ENCODE measurements around the gene CCER1.

The CCER1 gene

DNA sequence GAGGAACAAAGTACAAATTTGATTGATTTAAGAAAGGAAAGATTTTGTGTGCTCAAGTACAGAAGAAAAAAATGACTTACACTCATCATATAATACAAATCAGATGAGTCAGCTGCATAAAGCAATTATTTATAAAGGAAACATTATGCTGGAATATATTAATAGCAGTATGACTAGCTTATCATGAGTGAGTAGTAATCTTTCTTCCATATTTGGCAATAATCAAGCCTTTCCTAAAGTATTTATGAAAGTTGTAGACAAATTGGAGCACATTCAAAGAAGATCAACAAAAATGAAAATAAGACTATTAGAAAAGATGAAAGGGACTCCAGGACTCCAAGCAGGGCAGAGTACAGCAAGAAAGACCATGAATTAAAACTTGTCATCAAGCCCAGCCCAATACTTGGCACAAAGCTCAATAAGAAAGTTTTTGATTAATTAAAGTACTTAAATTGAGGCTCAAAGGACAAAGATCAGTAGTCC is 32.8 kb downstream of the CCER1 start:
- H3K27ac ChIP-seq (ENCODE audit: low read depth, low read length) = no peak overlapping the region
- H3K9ac ChIP-seq (ENCODE audit: low read length) = no peak overlapping the region

DNA sequence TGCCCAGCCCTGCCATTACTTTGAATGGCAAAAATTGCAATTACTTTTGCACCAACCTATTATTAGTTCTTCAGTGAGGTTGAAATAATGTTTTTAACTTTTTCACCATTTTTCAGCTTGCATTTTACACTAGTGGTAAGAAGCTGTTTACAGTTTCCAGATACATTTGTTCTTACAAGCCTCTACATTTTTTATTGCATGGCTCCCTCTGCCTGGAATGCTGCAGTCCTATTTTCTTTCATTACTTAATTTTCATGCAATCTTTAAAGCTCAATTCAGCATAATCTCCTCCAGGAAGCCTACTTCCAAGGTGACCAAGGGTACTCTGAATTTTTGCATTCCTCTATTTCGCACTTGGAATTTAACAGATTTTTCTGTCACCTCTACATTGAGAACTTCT is 33.4 kb downstream of the CCER1 start:
- H3K27ac ChIP-seq (ENCODE audit: low read depth, low read length) = no peak overlapping the region
- no peak overlapping the region for H3K4me3 ChIP-seq (ENCODE audit: low read depth, low read length)
- H3K27me3 ChIP-seq (ENCODE audit: control insufficient read depth, insufficient read depth, low read length) = peaks cover 3% of the 10 kb centered on the region; the same call in 1 of the 2 replicates
- no peaks in the 10 kb centered on the region for H3K9me3 ChIP-seq (ENCODE audit: control insufficient read depth, insufficient read depth, low read depth, low read length)
- H3K36me3 ChIP-seq (ENCODE audit: control insufficient read depth, insufficient read depth, low read length) = no peaks in the 10 kb centered on the region
- H3K4me1 ChIP-seq (ENCODE audit: control insufficient read depth, insufficient read depth, low read length) = no peaks in the 10 kb centered on the region
- H3K9ac ChIP-seq (ENCODE audit: low read length) = no peak overlapping the region

More for the DNA sequence above, 32.8 kb downstream of the CCER1 start:
- H3K36me3 ChIP-seq (ENCODE audit: control insufficient read depth, insufficient read depth, low read length) = no peaks in the 10 kb centered on the region
- peaks cover 3% of the 10 kb centered on the region; the same call in 1 of the 2 replicates for H3K27me3 ChIP-seq (ENCODE audit: control insufficient read depth, insufficient read depth, low read length)
- H3K9me3 ChIP-seq (ENCODE audit: control insufficient read depth, insufficient read depth, low read depth, low read length) = no peaks in the 10 kb centered on the region
- no peaks in the 10 kb centered on the region for H3K4me1 ChIP-seq (ENCODE audit: control insufficient read depth, insufficient read depth, low read length)
- H3K4me3 ChIP-seq (ENCODE audit: low read depth, low read length) = no peak overlapping the region

DNA sequence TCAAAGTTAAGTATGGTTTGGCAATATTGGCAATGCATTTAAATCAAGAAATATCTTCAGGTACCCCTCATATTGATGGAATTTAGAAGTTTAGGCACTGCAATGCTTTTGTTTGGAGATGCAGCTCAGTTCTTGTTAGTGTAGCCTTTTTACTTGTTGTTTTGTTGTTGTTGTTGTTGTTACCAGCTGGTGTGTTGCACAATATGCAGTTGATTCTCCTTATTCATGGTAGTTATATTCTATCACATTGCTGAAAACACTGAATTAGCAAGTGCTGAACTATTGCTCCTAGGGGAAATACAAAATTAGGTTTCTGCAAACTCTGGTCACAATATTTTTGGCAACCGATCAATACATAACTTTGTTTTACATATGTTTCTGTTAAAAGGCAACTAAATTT is 34.8 kb downstream of the CCER1 start:
- Histone ChIP-seq H3K27ac (ENCODE audit: low read depth, low read length) (no peak overlapping the region), H3K9me3 (ENCODE audit: control insufficient read depth, insufficient read depth, low read depth, low read length) (no peaks in the 10 kb centered on the region), H3K4me3 (ENCODE audit: low read depth, low read length) (no peak overlapping the region), H3K4me1 (ENCODE audit: control insufficient read depth, insufficient read depth, low read length) (no peaks in the 10 kb centered on the region), H3K36me3 (ENCODE audit: control insufficient read depth, insufficient read depth, low read length) (no peaks in the 10 kb centered on the region), H3K9ac (ENCODE audit: low read length) (no peak overlapping the region), H3K27me3 (ENCODE audit: control insufficient read depth, insufficient read depth, low read length) (peaks cover 3% of the 10 kb centered on the region; the same call in 1 of the 2 replicates)

DNA sequence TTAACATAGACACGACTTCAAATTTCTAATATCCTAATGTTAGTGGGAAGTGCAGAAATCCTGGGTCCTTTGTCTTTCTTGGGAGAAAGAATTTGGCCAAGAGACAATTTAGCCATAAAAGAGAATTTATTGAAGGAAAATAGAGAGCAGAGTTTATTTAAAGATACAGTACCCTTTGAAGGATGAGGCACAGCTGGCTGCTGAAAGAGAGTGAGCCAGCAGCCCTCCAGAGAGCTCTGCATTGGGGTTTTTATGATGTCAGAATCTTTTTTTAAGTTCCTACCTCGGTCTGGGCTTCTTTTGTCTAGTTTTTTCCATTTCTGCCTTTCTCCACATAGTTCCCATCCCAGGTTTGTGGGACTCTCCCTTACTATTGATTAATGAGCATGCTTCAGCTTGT is 37.5 kb downstream of the CCER1 start:
- no peak overlapping the region for H3K27ac ChIP-seq (ENCODE audit: low read depth, low read length)
- no peaks in the 10 kb centered on the region for H3K27me3 ChIP-seq (ENCODE audit: control insufficient read depth, insufficient read depth, low read length)
- H3K4me3 ChIP-seq (ENCODE audit: low read depth, low read length) = no peak overlapping the region
- no peaks in the 10 kb centered on the region for H3K36me3 ChIP-seq (ENCODE audit: control insufficient read depth, insufficient read depth, low read length)
- H3K9ac ChIP-seq (ENCODE audit: low read length) = no peak overlapping the region
- H3K4me1 ChIP-seq (ENCODE audit: control insufficient read depth, insufficient read depth, low read length) = no peaks in the 10 kb centered on the region
- H3K9me3 ChIP-seq (ENCODE audit: control insufficient read depth, insufficient read depth, low read depth, low read length) = 0 out of 2 replicates have a peak, but pooled peaks cover 2% of the 10 kb centered on the region

DNA sequence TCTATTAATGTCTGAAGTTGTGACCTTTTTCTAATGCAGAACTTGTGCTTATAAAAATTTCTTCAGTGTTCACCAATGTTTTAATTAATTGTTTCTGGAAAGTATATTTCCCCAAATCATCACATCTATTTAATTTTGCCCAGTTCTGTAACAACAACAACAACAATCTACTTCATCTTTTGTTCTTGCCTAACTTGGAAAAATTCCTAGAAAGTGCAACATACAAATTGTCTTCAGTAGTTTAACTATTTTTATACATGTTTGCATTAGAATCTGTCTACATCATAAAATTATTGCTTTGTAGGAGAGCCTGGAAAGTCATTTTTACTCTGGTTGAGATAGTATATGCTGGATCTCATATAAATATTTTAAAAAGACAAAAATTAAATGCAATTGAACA is 38.5 kb downstream of the CCER1 start:
- no peaks in the 10 kb centered on the region for H3K27me3 ChIP-seq (ENCODE audit: control insufficient read depth, insufficient read depth, low read length)
- H3K9me3 ChIP-seq (ENCODE audit: control insufficient read depth, insufficient read depth, low read depth, low read length) = 0 out of 2 replicates have a peak, but pooled peaks cover 2% of the 10 kb centered on the region
- no peaks in the 10 kb centered on the region for H3K4me1 ChIP-seq (ENCODE audit: control insufficient read depth, insufficient read depth, low read length)
- H3K27ac ChIP-seq (ENCODE audit: low read depth, low read length) = no peak overlapping the region
- H3K4me3 ChIP-seq (ENCODE audit: low read depth, low read length) = no peak overlapping the region
- H3K9ac ChIP-seq (ENCODE audit: low read length) = no peak overlapping the region
- no peaks in the 10 kb centered on the region for H3K36me3 ChIP-seq (ENCODE audit: control insufficient read depth, insufficient read depth, low read length)

DNA sequence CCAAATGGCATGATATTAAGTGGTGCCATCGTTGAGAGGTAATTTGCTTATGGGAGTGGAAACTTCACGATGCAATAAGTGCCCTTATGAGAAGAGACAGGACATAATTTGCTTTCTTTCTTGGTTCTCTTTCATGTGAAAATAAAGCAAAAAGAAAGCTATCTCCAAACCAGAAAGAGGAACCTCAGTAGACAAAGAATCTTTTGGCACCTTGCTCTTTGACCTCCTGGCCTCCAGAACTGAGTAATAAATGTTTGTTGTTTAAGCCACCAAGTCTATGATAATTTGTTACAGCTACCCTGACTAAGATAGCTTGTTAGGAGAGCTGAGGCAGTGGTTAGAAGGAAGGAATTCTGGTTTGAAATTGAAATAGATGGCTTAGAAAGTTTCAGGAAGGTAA is 39.6 kb downstream of the CCER1 start:
- Histone ChIP-seq H3K4me1 (ENCODE audit: control insufficient read depth, insufficient read depth, low read length) (no peaks in the 10 kb centered on the region), H3K27me3 (ENCODE audit: control insufficient read depth, insufficient read depth, low read length) (no peaks in the 10 kb centered on the region), H3K27ac (ENCODE audit: low read depth, low read length) (no peak overlapping the region), H3K36me3 (ENCODE audit: control insufficient read depth, insufficient read depth, low read length) (no peaks in the 10 kb centered on the region), H3K9ac (ENCODE audit: low read length) (no peak overlapping the region), H3K9me3 (ENCODE audit: control insufficient read depth, insufficient read depth, low read depth, low read length) (0 out of 2 replicates have a peak, but pooled peaks cover 2% of the 10 kb centered on the region), H3K4me3 (ENCODE audit: low read depth, low read length) (no peak overlapping the region)

DNA sequence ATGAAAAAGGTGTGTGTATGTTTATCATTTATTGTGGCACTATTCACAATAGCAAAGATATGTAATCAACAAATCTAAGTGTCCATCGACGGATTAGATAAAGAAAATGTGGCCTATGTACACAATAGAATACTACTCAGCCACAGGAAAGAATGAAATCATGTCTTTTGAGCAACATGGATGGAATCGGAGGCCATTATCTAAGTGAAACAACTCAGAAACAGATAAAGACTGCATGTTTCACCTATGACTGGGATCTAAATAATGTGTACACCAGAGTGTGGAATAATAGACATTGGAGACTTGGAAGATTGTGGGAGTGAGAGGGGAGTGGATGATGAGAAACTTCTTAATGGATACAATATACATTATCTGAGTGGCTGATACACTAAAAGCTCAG is 44.0 kb downstream of the CCER1 start:
- Histone ChIP-seq H3K4me3 (ENCODE audit: low read depth, low read length) (no peak overlapping the region), H3K27me3 (ENCODE audit: control insufficient read depth, insufficient read depth, low read length) (no peaks in the 10 kb centered on the region), H3K9me3 (ENCODE audit: control insufficient read depth, insufficient read depth, low read depth, low read length) (0 out of 2 replicates have a peak, but pooled peaks cover 2% of the 10 kb centered on the region), H3K9ac (ENCODE audit: low read length) (no peak overlapping the region), H3K27ac (ENCODE audit: low read depth, low read length) (no peak overlapping the region), H3K4me1 (ENCODE audit: control insufficient read depth, insufficient read depth, low read length) (no peaks in the 10 kb centered on the region), H3K36me3 (ENCODE audit: control insufficient read depth, insufficient read depth, low read length) (no peaks in the 10 kb centered on the region)

DNA sequence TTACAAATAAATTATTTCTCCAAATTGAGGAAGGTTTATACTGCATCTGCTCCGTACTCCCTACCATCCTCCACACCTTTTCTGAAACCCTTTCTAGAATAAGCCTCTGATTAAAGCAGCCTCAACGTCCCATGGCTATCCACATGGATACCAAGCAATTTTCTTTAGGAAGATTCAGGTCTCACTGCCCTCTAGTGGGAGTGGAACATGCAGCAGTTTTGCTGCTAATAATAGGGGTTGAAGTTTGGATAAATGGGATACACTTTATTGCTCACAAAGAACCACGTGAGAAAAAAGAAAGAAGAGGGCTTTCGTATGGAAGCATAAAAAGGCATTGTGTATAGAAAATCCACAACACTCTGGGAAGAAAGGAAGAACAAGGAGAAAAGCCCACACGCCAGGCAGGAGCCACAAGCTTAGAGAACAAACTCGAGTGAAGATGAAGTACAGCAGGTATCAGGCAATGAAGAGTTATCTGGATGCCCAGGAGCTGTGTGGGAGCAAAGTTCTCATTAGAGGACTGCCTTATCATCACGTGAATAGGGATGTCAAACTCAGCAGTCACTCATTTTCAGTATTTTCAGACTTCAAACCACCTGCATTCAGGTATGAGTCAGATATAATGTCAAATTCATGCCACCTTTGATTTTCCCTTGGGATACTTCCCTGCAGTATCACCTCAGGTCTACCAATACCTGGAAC is 45.8 kb downstream of the CCER1 start:
- Histone ChIP-seq H3K9me3 (ENCODE audit: control insufficient read depth, insufficient read depth, low read depth, low read length) (0 out of 2 replicates have a peak, but pooled peaks cover 2% of the 10 kb centered on the region), H3K27me3 (ENCODE audit: control insufficient read depth, insufficient read depth, low read length) (no peaks in the 10 kb centered on the region), H3K4me3 (ENCODE audit: low read depth, low read length) (no peak overlapping the region), H3K9ac (ENCODE audit: low read length) (no peak overlapping the region), H3K4me1 (ENCODE audit: control insufficient read depth, insufficient read depth, low read length) (no peaks in the 10 kb centered on the region), H3K36me3 (ENCODE audit: control insufficient read depth, insufficient read depth, low read length) (no peaks in the 10 kb centered on the region), H3K27ac (ENCODE audit: low read depth, low read length) (no peak overlapping the region)

DNA sequence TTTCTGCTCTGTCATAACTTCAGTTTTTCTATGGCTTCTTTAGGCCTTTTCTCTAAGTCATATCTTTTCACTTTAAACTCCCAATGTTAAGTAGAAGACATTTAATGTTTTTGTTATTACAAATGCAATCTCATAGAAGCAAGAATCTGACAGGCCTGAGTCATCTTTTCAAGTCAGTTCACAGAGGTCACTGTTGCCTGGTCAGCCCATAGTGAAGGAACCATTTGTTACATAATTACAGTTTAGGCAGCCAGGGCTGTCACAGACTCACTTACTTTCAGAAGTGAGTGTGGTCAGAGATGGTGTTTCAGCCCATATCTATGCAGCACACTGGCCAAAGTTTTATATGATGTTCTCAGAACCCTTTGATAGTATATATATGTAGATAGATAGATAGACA is 46.5 kb downstream of the CCER1 start:
- Histone ChIP-seq H3K4me3 (ENCODE audit: low read depth, low read length) (no peak overlapping the region), H3K9ac (ENCODE audit: low read length) (no peak overlapping the region), H3K9me3 (ENCODE audit: control insufficient read depth, insufficient read depth, low read depth, low read length) (no peaks in the 10 kb centered on the region), H3K36me3 (ENCODE audit: control insufficient read depth, insufficient read depth, low read length) (no peaks in the 10 kb centered on the region), H3K27ac (ENCODE audit: low read depth, low read length) (no peak overlapping the region), H3K4me1 (ENCODE audit: control insufficient read depth, insufficient read depth, low read length) (no peaks in the 10 kb centered on the region), H3K27me3 (ENCODE audit: control insufficient read depth, insufficient read depth, low read length) (no peaks in the 10 kb centered on the region)

DNA sequence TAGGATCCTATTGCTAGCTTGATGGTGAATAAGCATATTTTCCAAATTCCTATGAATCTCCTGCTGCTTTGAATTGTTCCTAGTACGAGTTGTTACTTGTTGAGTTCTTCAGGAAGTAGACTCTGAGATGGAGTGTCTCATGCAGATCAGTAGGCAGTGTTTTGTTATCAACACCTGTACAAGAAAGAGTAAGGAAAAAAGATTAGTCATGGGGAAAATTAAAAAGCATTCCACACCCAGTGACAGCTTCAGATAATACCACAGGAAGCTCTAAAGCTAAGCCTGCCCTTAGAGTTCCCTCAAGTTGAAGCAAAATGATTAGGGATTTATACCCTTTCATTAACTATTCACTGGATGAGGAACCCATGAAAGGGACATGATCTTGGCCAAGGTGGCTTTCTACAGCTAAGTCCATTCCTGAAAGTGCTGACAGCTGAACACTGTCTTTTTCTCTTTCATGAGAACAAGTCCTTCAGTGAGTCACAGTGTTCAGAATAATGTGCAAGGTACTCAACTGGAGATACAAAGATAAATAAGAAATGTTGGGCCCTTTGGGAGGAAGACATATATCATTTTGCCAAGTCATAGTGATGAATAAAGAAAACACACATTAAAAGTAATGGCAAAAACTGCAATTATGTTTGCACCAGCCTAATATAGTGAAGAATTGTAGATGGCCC is 49.1 kb downstream of the CCER1 start:
- Histone ChIP-seq H3K4me3 (ENCODE audit: low read depth, low read length) (no peak overlapping the region), H3K36me3 (ENCODE audit: control insufficient read depth, insufficient read depth, low read length) (no peaks in the 10 kb centered on the region), H3K9me3 (ENCODE audit: control insufficient read depth, insufficient read depth, low read depth, low read length) (no peaks in the 10 kb centered on the region), H3K27ac (ENCODE audit: low read depth, low read length) (no peak overlapping the region), H3K9ac (ENCODE audit: low read length) (no peak overlapping the region), H3K4me1 (ENCODE audit: control insufficient read depth, insufficient read depth, low read length) (no peaks in the 10 kb centered on the region), H3K27me3 (ENCODE audit: control insufficient read depth, insufficient read depth, low read length) (no peaks in the 10 kb centered on the region)

DNA sequence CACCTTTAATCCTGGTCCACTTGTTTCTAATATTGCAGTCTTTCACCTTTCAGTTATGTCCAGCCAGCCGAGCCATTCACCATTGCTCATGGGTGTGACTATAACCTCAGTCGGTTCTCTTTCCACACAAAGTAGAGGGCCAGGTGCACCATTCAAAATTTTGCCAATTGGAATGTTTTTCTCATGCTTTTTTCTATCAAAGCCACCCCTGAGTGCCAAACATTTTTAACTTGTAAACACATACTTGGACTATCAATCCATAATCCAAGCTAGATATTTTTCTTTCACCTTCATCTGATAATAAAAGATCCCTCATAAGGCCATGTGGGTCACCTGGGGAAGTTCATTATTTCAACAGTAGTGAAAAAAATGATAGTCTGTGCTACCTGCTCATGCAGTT is 52.4 kb downstream of the CCER1 start:
- H3K36me3 ChIP-seq (ENCODE audit: control insufficient read depth, insufficient read depth, low read length) = no peaks in the 10 kb centered on the region
- no peaks in the 10 kb centered on the region for H3K9me3 ChIP-seq (ENCODE audit: control insufficient read depth, insufficient read depth, low read depth, low read length)
- H3K4me1 ChIP-seq (ENCODE audit: control insufficient read depth, insufficient read depth, low read length) = no peaks in the 10 kb centered on the region
- H3K9ac ChIP-seq (ENCODE audit: low read length) = no peak overlapping the region
- no peaks in the 10 kb centered on the region for H3K27me3 ChIP-seq (ENCODE audit: control insufficient read depth, insufficient read depth, low read length)
- H3K4me3 ChIP-seq (ENCODE audit: low read depth, low read length) = no peak overlapping the region
- H3K27ac ChIP-seq (ENCODE audit: low read depth, low read length) = no peak overlapping the region
